Panc1 (cell line): ENCODE data around the gene SPINT1. TPM values are rescaled to one million over a fixed set of nuclear protein-coding genes. Genes with fewer than 3 reads are reported as not detected.
A peak's percentile ranks its signal among the peaks of the same experiment; 100 is the strongest.
"Not testable (repeated sequence)": the region's sequence is repeated elsewhere in the genome, so short reads cannot be mapped to it uniquely, and the experiment has no call there.

ENCODE experiments used
- ATAC-seq: fragments of 200-7000 bp; cut with Tn5 transposase; 2 replicates; pipeline ENCODE4 v1.9.1; 2020; ENCODE audit warnings: mild to moderate bottlenecking, moderate library complexity
- BruUV-seq: library from RNA; stranded (reverse); fragments of 400-500 nt; replicated peaks from 2 replicates; lab custom pipeline; 2021; lab: Mats Ljungman, UMichigan
- CTCF ChIA-PET: fragments of 300-600 bp; sonication (Branson Sonifier 250); formaldehyde crosslinking; loops from one replicate; lab custom pipeline; 2022; ENCODE audit warnings: antibody characterized with exemption; lab: Charles Lee
- POLR2A ChIA-PET: fragments of 300-600 bp; sonication (Branson Sonifier 250); formaldehyde crosslinking; loops from one replicate; lab custom pipeline; 2022; ENCODE audit warnings: antibody characterized with exemption; lab: Charles Lee
- DNase-seq: peaks from one replicate; pipeline ENCODE4 v3.0.0-alpha.2; 2010; ENCODE audit warnings: low read depth, low spot score
- H3K27ac ChIP-seq: 2 replicates; pipeline ENCODE4 v1.5.1; 2011; ENCODE audit warnings: mild to moderate bottlenecking, low read length, inconsistent platforms
- H3K27me3 ChIP-seq: fragments of 200-500 bp; sonication (Bioruptor generic); 2 replicates; pipeline ENCODE4 v1.6.0; 2014; ENCODE audit warnings: low read length, inconsistent platforms; ENCODE audit not compliant: control insufficient read depth, insufficient read depth
- H3K36me3 ChIP-seq: fragments of 200-500 bp; sonication (Bioruptor generic); 2 replicates; pipeline ENCODE4 v1.5.1; 2014; ENCODE audit warnings: inconsistent platforms, mild to moderate bottlenecking, low read length, moderate library complexity; ENCODE audit not compliant: control insufficient read depth, insufficient read depth
- H3K4me1 ChIP-seq: 2 replicates; pipeline ENCODE4 v1.5.1; 2011; ENCODE audit warnings: inconsistent platforms, mild to moderate bottlenecking, low read length, moderate library complexity; ENCODE audit not compliant: control insufficient read depth, insufficient read depth
- H3K4me3 ChIP-seq, 2 experiments: 2 replicates each; pipeline ENCODE4 v1.5.1; 2011 to 2012; ENCODE audit warnings: low read depth in 2 of 2, low read length in 2 of 2, mild to moderate bottlenecking in 2 of 2, inconsistent platforms in 1 of 2, moderate library complexity in 1 of 2
- H3K9me3 ChIP-seq: fragments of 200-500 bp; sonication (Bioruptor generic); 2 replicates; pipeline ENCODE4 v1.5.1; 2014; ENCODE audit warnings: low read depth, mild to moderate bottlenecking, inconsistent platforms, low read length, moderate library complexity; ENCODE audit not compliant: control insufficient read depth, insufficient read depth
- CTCF ChIP-seq: fragments of 450-650 bp; IDR thresholded peaks from 2 replicates; pipeline ENCODE4 v1.5.1; 2017; ENCODE audit warnings: mild to moderate bottlenecking
- POLR2AphosphoS5 ChIP-seq: IDR thresholded peaks from 2 replicates; pipeline ENCODE4 v1.6.1; 2012; ENCODE audit warnings: mild to moderate bottlenecking, low read depth, low read length, moderate library complexity
- REST ChIP-seq, 2 experiments: IDR thresholded peaks; 2 replicates each; pipeline ENCODE4 v1.6.1; 2011 to 2012; ENCODE audit warnings: low read depth in 2 of 2, control low read depth in 1 of 2, low read length in 1 of 2, mild to moderate bottlenecking in 1 of 2, moderate library complexity in 1 of 2; ENCODE audit not compliant: insufficient read depth in 1 of 2
- SIN3A ChIP-seq: IDR thresholded peaks from 2 replicates; pipeline ENCODE4 v1.6.1; 2012; ENCODE audit warnings: low read depth, mild to moderate bottlenecking, low read length, moderate library complexity, borderline replicate concordance; ENCODE audit not compliant: insufficient read depth
- TCF7L2 ChIP-seq: IDR thresholded peaks from 2 replicates; pipeline ENCODE4 v1.6.1; 2011; ENCODE audit warnings: mild to moderate bottlenecking, low read depth, low read length, inconsistent platforms
- in situ Hi-C: cut with HindIII; loops from 2 replicates; pipeline ENCODE4 v1.10.0; 2016; ENCODE audit warnings: low sequenced_read_pairs, low pct_unique_long_range_greater_than_20kb
- intact Hi-C: fragments of 100-400 bp; cut with micrococcal nuclease; formaldehyde crosslinking; loops from one replicate; pipeline ENCODE4 v1.10.0; 2022; ENCODE audit not compliant: unreplicated experiment
- total RNA-seq: library from RNA; stranded (reverse); gene quantifications from one replicate; pipeline ENCODE4 v1.2.1, GENCODE V29; 2021; ENCODE audit not compliant: unreplicated experiment

SPINT1 gene
- total RNA-seq, 1 experiment from 2014 or later: 32.7 TPM

GRCh38 chr15:40859206-40859851, 15.5 kb downstream of the SPINT1 start:
- ATAC-seq: peak; percentile 90
- CTCF ChIA-PET: interaction anchor here (0.6 to 3.9 kb wide), 9 partner anchors 10 to 295 kb away, joined by 3 to 74 read pairs (median 4); partner anchors contain the start of genes RHOV and VPS18
- no peak overlapping the region for H3K27ac ChIP-seq
- intact Hi-C loops (loop anchor here (2.0 kb wide), 1 partner anchor 33 kb away; no protein-coding TSS in a partner anchor), in situ Hi-C loops (no loop called here)
- POLR2A ChIA-PET: interaction anchor here (0.7 kb wide), 1 partner anchor 12 kb away, joined by 4 read pairs; no protein-coding TSS in a partner anchor
- TF ChIP-seq TCF7L2: no peak
- TF ChIP-seq REST (IDR thresholded peaks at IDR 0.05; ENCODE audit: insufficient read depth in 1 of 2, low read depth in 2 of 2, low read length in 1 of 2): no peak
- TF ChIP-seq CTCF: peak; percentile 94
- TF ChIP-seq SIN3A: no peak
- no TSS peak for BruUV-seq
- no peak overlapping the region for H3K4me3 ChIP-seq
- H3K4me1 ChIP-seq: peaks cover 9% of the 10 kb centered on the region; the same call in 1 of the 2 replicates
- no peaks in the 10 kb centered on the region for H3K9me3 ChIP-seq
- H3K36me3 ChIP-seq: no peaks in the 10 kb centered on the region
- H3K27me3 ChIP-seq: no peaks in the 10 kb centered on the region
- peak; percentile 74 for DNase-seq

GRCh38 chr15:40861147-40861546, 17.3 kb downstream of the SPINT1 start:
- intact Hi-C loops, BruUV-seq, in situ Hi-C loops, H3K27ac ChIP-seq, ATAC-seq, H3K4me3 ChIP-seq, POLR2A ChIA-PET, H3K9me3 ChIP-seq, H3K27me3 ChIP-seq, DNase-seq, H3K36me3 ChIP-seq: not testable (repeated sequence)
- CTCF ChIA-PET: interaction anchor here (0.7 to 2.4 kb wide), 3 partner anchors 12 to 63 kb away, joined by 3 to 8 read pairs (median 4); no protein-coding TSS in a partner anchor
- H3K4me1 ChIP-seq: peaks cover 13% of the 10 kb centered on the region; the same call in 1 of the 2 replicates

- intact Hi-C loops: no loop called here
- in situ Hi-C loops: no loop called here
- no TSS peak for BruUV-seq
- Histone ChIP-seq H3K27ac (no peak overlapping the region), H3K36me3 (no peaks in the 10 kb centered on the region), H3K4me1 (0 out of 2 replicates have a peak, but pooled peaks cover 4% of the 10 kb centered on the region), H3K27me3 (no peaks in the 10 kb centered on the region), H3K4me3 (no peak overlapping the region), H3K9me3 (no peaks in the 10 kb centered on the region)
- ATAC-seq (no peak), DNase-seq (no peak)
- ChIA-PET CTCF (no interaction called here), POLR2A (interaction anchor here (0.6 kb wide), 1 partner anchor 155 kb away, joined by 3 read pairs; no protein-coding TSS in a partner anchor)
- TF ChIP-seq SIN3A (no peak), CTCF (no peak), REST (IDR thresholded peaks at IDR 0.05; ENCODE audit: insufficient read depth in 1 of 2, low read depth in 2 of 2, low read length in 1 of 2) (no peak), TCF7L2 (no peak), POLR2AphosphoS5 (no peak)
Measured at GRCh38 chr15:40863660-40864270, 19.9 kb downstream of the SPINT1 start.
